Keratinocyte (primary cell): ENCODE measurements around the gene BAZ1B. TPM values are rescaled to one million over a fixed set of nuclear protein-coding genes. Genes with fewer than 3 reads are reported as not detected.

Source experiments
- DNase-seq: peaks from one replicate; pipeline ENCODE4 v3.0.0-alpha.2; 2011; ENCODE audit warnings: low read depth, missing footprints, low spot score
- FAIRE-seq: peaks from 2 replicates; lab custom pipeline; 2011; peaks lifted over from hg19 to GRCh38; lab: Jason Lieb, UNC
- H2AFZ ChIP-seq: 2 replicates; pipeline ENCODE4 v1.6.0; 2012; ENCODE audit warnings: low read length, control low read depth, inconsistent platforms; ENCODE audit not compliant: control insufficient read depth
- H3K27ac ChIP-seq: 2 replicates; pipeline ENCODE4 v1.5.1; 2011; ENCODE audit warnings: low read length; ENCODE audit not compliant: control insufficient read depth, insufficient read depth
- H3K27me3 ChIP-seq: 3 replicates; pipeline ENCODE4 v1.6.0; 2011; ENCODE audit warnings: low read length; ENCODE audit not compliant: control insufficient read depth, insufficient read depth; ENCODE audit errors: extremely low read depth
- H3K36me3 ChIP-seq, 2 experiments: 2 replicates in 1 of 2; 3 replicates in 1 of 2; pipeline ENCODE4 v1.5.1; 2011; ENCODE audit warnings: low read length in 2 of 2, mild to moderate bottlenecking in 1 of 2; ENCODE audit not compliant: control insufficient read depth in 2 of 2, insufficient read depth in 2 of 2; ENCODE audit errors: extremely low read depth in 1 of 2
- H3K4me1 ChIP-seq: 3 replicates; pipeline ENCODE4 v1.5.1; 2011; ENCODE audit warnings: low read length; ENCODE audit not compliant: control insufficient read depth, insufficient read depth; ENCODE audit errors: extremely low read depth
- H3K4me2 ChIP-seq: 3 replicates; pipeline ENCODE4 v1.6.0; 2011; ENCODE audit warnings: low read depth, low read length; ENCODE audit not compliant: control insufficient read depth, insufficient read depth; ENCODE audit errors: extremely low read depth
- H3K4me3 ChIP-seq, 3 experiments: fragments of 200-600 bp in 1 of 3; sonication (generic) in 1 of 3; 2 replicates in 2 of 3; 3 replicates in 1 of 3; pipeline ENCODE4 v1.5.1; 2011 to 2016; ENCODE audit warnings: low read length in 3 of 3, mild to moderate bottlenecking in 3 of 3, control low read depth in 2 of 3, inconsistent platforms in 1 of 3, low read depth in 1 of 3, mixed read lengths in 1 of 3, mixed run types in 1 of 3, moderate library complexity in 1 of 3; ENCODE audit not compliant: control insufficient read depth in 2 of 3, insufficient read depth in 2 of 3; ENCODE audit errors: extremely low read depth in 1 of 3
- H3K79me2 ChIP-seq: 2 replicates; pipeline ENCODE4 v1.6.0; 2012; ENCODE audit warnings: low read length; ENCODE audit not compliant: control insufficient read depth, insufficient read depth
- H3K9ac ChIP-seq: 3 replicates; pipeline ENCODE4 v1.6.0; 2011; ENCODE audit warnings: low read length; ENCODE audit not compliant: control insufficient read depth, insufficient read depth; ENCODE audit errors: extremely low read depth
- H3K9me1 ChIP-seq: 3 replicates; pipeline ENCODE4 v1.6.0; 2011; ENCODE audit warnings: low read length; ENCODE audit not compliant: control insufficient read depth, insufficient read depth; ENCODE audit errors: extremely low read depth
- H3K9me3 ChIP-seq: 2 replicates; pipeline ENCODE4 v1.5.1; 2012; ENCODE audit warnings: low read depth, low read length; ENCODE audit not compliant: control insufficient read depth
- H4K20me1 ChIP-seq: 3 replicates; pipeline ENCODE4 v1.6.0; 2011; ENCODE audit warnings: low read length; ENCODE audit not compliant: control insufficient read depth, insufficient read depth; ENCODE audit errors: extremely low read depth
- CTCF ChIP-seq, 3 experiments: IDR thresholded peaks in 1 of 3; conservative IDR thresholded peaks in 1 of 3; optimal IDR thresholded peaks in 1 of 3; 2 replicates in 2 of 3; 3 replicates in 1 of 3; pipeline versions ENCODE3 to v1.5.1; 2011; ENCODE audit warnings: low read length in 3 of 3, mild to moderate bottlenecking in 3 of 3, moderate library complexity in 2 of 3, control low read depth in 1 of 3, inconsistent platforms in 1 of 3; ENCODE audit not compliant: insufficient read depth in 2 of 3; ENCODE audit errors: extremely low read depth in 1 of 3
- EZH2 ChIP-seq: IDR thresholded peaks from one replicate; pipeline ENCODE4 v1.6.1; 2012; ENCODE audit warnings: inconsistent platforms, mild to moderate bottlenecking, low read length, moderate library complexity
- dilution Hi-C: fragments of 300-500 bp; cut with MboI; formaldehyde crosslinking; loops from one replicate; pipeline ENCODE4 v1.7.0; 2020; ENCODE audit warnings: low sequenced_read_pairs; ENCODE audit not compliant: extremely low pct_ligation_motif_present
- polyA plus RNA-seq, 5 experiments: library from polyadenylated mRNA; depleted of rRNA in 3 of 5; stranded (reverse) in 3 of 5; stranded (forward) in 1 of 5; unstranded in 1 of 5; fragments of >200 nt; gene quantifications; 1 replicate in 1 of 5; 2 replicates in 3 of 5; 3 replicates in 1 of 5; pipeline versions ENCODE4 v1.2.1 to v1.2.3, GENCODE V29; 2011 to 2012; ENCODE audit warnings: missing spikeins in 2 of 5, low read depth in 1 of 5, low replicate concordance in 1 of 5

The BAZ1B gene
- polyA plus RNA-seq, 1 donor (not counting 4 experiments of a cell fraction or from before 2014, with no cell fraction given): 24.3 TPM

- Histone ChIP-seq H3K4me2 (no peak overlapping the region), H3K4me3 (no peak overlapping the region), H3K27me3 (peaks cover 4% of the 10 kb centered on the region), H3K36me3 (peaks cover 6 to 15% of the 10 kb centered on the region in 2 experiments), H4K20me1 (no peaks in the 10 kb centered on the region), H3K9ac (no peak overlapping the region), H3K9me3 (no peaks in the 10 kb centered on the region), H2AFZ (no peak overlapping the region), H3K9me1 (no peaks in the 10 kb centered on the region), H3K79me2 (no peaks in the 10 kb centered on the region), H3K4me1 (no peaks in the 10 kb centered on the region), H3K27ac (no peak overlapping the region)
- TF ChIP-seq EZH2: no peak
- no peak for TF ChIP-seq CTCF (optimal IDR thresholded peaks at IDR 0.05 in 1 of 3, IDR thresholded peaks at IDR 0.05 in 1 of 3, conservative IDR thresholded peaks at IDR 0.05 in 1 of 3; ENCODE audit: extremely low read depth in 1 of 3, insufficient read depth in 2 of 3, low read length in 3 of 3)
- DNase-seq (no peak), FAIRE-seq (no peak)
- dilution Hi-C loops: no loop called here
These were observed 84.3 kb downstream of the BAZ1B start for GRCh38 chr7:73437621-73438416.

GRCh38 chr7:73437091-73437490, 85.0 kb downstream of the BAZ1B start:
- no peak overlapping the region for H3K27ac ChIP-seq
- H3K4me3 ChIP-seq: no peak overlapping the region
- peaks cover 4 to 7% of the 10 kb centered on the region in 2 experiments for H3K36me3 ChIP-seq
- H3K4me1 ChIP-seq: no peaks in the 10 kb centered on the region
- DNase-seq: no peak
- dilution Hi-C loops: no loop called here
- H3K4me2 ChIP-seq: no peak overlapping the region
- no peaks in the 10 kb centered on the region for H3K9me1 ChIP-seq
- no peak overlapping the region for H3K9ac ChIP-seq
- no peaks in the 10 kb centered on the region for H3K9me3 ChIP-seq
- no peaks in the 10 kb centered on the region for H4K20me1 ChIP-seq
- TF ChIP-seq EZH2 (no peak), CTCF (optimal IDR thresholded peaks at IDR 0.05 in 1 of 3, IDR thresholded peaks at IDR 0.05 in 1 of 3, conservative IDR thresholded peaks at IDR 0.05 in 1 of 3; ENCODE audit: extremely low read depth in 1 of 3, insufficient read depth in 2 of 3, low read length in 3 of 3) (no peak)
- H3K79me2 ChIP-seq: no peaks in the 10 kb centered on the region
- FAIRE-seq: no peak
- no peak overlapping the region for H2AFZ ChIP-seq
- peaks cover 4% of the 10 kb centered on the region for H3K27me3 ChIP-seq
